Activated T-helper 17 cell treated with anti-CD3 and anti-CD28 coated beads, Interleukin-2, amount 50 U/mL, for 72 hours (primary cell): ENCODE measurements around the gene PCED1B. TPM values are rescaled to one million over a fixed set of nuclear protein-coding genes. Genes with fewer than 3 reads are reported as not detected.
"Not testable (repeated sequence)": the region's sequence is repeated elsewhere in the genome, so short reads cannot be mapped to it uniquely, and the experiment has no call there.

Source experiments
- ATAC-seq: fragments of 150-1000 bp; cut with Tn5 transposase; replicated peaks from 2 replicates; pipeline ENCODE4 v1.10.0; 2021; ENCODE audit warnings: mild to moderate bottlenecking, moderate library complexity
- H3K27ac Mint-ChIP-seq: one replicate; pipeline ENCODE4 v1.8.0; 2022; ENCODE audit warnings: mixed read lengths
- H3K27me3 Mint-ChIP-seq: one replicate; pipeline ENCODE4 v1.8.0; 2022; ENCODE audit warnings: mixed read lengths
- H3K36me3 Mint-ChIP-seq: one replicate; pipeline ENCODE4 v1.8.0; 2022; ENCODE audit warnings: low read depth, mild to moderate bottlenecking, mixed read lengths
- H3K4me1 Mint-ChIP-seq: one replicate; pipeline ENCODE4 v1.8.0; 2022; ENCODE audit warnings: mixed read lengths
- H3K4me3 Mint-ChIP-seq: one replicate; pipeline ENCODE4 v1.8.0; 2022; ENCODE audit warnings: mild to moderate bottlenecking, mixed read lengths
- H3K9me3 Mint-ChIP-seq: one replicate; pipeline ENCODE4 v1.8.0; 2022; ENCODE audit warnings: mixed read lengths
- total RNA-seq, 2 donors: library from RNA; stranded (reverse); gene quantifications; one replicate each; pipeline ENCODE4 v1.2.3, GENCODE V29; 2022

Gene PCED1B
- total RNA-seq, 2 donors from 2014 or later = 31.0 to 107 TPM

DNA sequence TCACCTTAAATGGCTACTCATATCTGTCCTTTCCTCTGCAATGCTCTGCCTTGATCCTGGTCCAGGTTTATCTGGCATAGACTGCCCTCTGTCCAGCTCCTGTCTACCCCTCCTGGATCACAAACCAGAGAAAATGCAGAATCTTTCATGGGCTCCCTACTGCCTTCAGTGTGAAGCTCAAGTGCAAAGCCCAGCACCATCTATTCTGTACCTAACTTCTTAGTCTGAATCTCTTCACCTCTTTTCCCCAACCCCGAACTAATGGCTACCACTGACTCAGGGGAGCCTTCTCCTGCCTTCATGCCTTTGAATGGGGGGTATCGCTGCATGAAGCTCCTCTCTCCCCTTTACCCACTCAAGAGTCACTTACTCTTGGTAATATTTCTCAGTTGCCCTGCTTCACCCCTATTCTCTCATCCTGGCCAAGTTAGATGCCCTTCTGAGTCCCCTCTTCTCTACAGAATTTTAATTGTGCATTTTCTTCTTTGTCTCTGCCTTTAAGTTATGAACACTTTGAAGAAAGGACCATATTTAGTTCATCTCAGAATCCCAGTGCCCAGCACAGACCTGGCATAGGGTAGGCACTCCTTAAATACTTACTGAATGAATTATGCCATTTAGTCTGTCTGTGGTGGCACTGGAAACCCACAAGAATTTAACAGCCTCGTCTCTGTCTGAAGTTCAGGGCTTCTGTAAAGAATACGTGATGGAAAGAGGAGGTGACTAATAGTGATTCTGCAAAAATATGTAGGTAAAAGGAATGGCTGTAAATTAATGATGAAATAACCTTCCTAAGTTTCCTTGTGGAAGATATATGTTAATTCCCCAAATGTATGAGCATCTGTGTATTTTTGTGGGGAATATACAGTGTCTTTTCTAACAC lies 191.6 kb downstream of the PCED1B start:
- ATAC-seq = peak; percentile 86
- Mint-ChIP-seq H3K4me3 (peak overlapping the region; percentile 62), H3K36me3 (no peaks in the 10 kb centered on the region), H3K4me1 (peaks cover 43% of the 10 kb centered on the region), H3K27me3 (no peaks in the 10 kb centered on the region), H3K27ac (peak overlapping the region; percentile 80), H3K9me3 (peaks cover 4% of the 10 kb centered on the region)

DNA sequence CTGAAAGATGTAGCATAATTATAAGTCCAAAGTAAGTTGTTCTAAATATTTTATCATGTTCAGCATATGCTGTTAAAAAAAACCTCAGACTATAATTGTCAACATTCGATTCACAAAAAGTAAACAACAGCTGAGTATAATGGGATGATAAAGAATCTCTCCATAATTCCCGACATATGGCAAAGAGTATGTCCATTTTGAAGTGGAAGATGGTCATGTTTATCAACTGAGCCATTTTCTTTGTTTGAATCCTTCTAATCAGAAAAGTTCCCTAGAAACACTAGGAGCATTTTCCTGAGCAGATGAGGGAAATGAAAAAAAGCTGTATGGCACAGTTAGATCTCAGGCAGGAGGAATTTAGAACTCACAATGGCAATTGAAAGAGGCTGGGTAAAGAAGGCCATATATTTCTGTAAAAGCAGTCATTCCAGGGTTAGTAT lies 192.4 kb downstream of the PCED1B start:
- peaks cover 4% of the 10 kb centered on the region for H3K9me3 Mint-ChIP-seq
- peak overlapping the region; percentile 28 for H3K27ac Mint-ChIP-seq
- no peaks in the 10 kb centered on the region for H3K27me3 Mint-ChIP-seq
- H3K4me1 Mint-ChIP-seq = peaks cover 48% of the 10 kb centered on the region
- no peak for ATAC-seq
- no peaks in the 10 kb centered on the region for H3K36me3 Mint-ChIP-seq
- H3K4me3 Mint-ChIP-seq = peak overlapping the region; percentile 62

DNA sequence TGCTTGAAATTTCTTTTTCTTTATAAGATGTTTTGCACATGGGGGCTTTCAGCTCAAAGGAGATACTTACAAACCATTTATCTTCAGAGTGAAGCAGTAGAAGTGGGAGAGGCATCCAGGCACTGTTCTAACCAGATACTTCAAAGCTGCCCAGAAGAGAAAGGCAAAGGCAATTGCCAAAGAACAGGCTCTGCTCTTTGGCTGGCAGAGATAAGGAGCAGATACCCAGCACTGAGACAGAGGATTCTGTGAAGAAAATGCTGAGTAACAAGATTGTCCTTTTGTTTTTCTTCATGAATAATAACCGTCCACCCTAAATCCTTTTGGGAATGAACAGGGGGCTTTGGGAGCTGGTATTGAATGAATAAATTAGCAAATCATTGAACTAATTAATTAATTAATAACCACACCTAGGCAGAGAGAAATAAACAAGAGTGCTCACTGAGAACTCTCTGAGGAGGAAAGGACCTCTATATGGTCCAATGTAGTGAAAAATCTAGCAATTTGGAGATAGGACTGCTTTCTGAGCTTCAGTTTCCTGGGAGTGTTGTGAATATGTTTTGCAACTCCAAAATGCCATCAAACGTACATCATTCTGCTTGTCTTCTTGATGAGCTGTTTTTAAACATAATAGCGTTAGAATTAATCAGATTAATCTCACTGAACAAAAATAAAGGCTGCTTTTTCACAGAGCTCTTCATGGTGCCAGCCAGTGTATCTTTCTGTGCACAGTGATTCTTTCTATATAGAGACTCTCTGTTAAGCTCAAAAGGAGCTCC lies 193.2 kb downstream of the PCED1B start:
- Mint-ChIP-seq H3K4me1 (peaks cover 54% of the 10 kb centered on the region), H3K9me3 (peaks cover 4% of the 10 kb centered on the region), H3K27me3 (no peaks in the 10 kb centered on the region), H3K4me3 (peak overlapping the region; percentile 62), H3K36me3 (no peaks in the 10 kb centered on the region), H3K27ac (peak overlapping the region; percentile 28)
- ATAC-seq = no peak

- H3K27ac Mint-ChIP-seq = peak overlapping the region; percentile 4
- peaks cover 4% of the 10 kb centered on the region for H3K9me3 Mint-ChIP-seq
- no peak for ATAC-seq
- H3K36me3 Mint-ChIP-seq = no peaks in the 10 kb centered on the region
- peak overlapping the region; percentile 24 for H3K4me3 Mint-ChIP-seq
- peaks cover 60% of the 10 kb centered on the region for H3K4me1 Mint-ChIP-seq
- H3K27me3 Mint-ChIP-seq = no peaks in the 10 kb centered on the region
Measured at GRCh38 chr12:47273191-47273626, 193.8 kb downstream of the PCED1B start.

DNA sequence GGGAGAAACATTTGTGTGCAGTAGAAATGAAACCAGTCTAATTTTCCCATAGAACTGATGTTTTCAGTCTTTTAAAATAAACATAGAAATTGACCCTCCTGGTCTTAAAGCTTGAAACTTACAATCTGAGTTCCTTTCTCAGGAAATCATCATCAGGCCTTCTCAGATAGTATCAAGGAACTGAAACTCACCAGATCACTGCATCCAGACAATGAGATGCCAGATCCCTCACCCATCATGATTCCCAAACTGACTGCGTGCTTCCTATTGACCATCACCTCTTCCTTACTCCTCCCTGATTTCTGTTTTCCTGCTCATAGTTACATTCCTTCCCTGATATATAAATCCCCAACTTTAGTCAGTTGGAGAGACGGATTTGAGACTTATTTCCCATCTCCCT lies 195.3 kb downstream of the PCED1B start:
- Mint-ChIP-seq H3K27me3 (no peaks in the 10 kb centered on the region), H3K9me3 (peaks cover 4% of the 10 kb centered on the region), H3K4me1 (peaks cover 55% of the 10 kb centered on the region), H3K36me3 (no peaks in the 10 kb centered on the region), H3K4me3 (peak overlapping the region; percentile 80), H3K27ac (peak overlapping the region; percentile 55)
- no peak for ATAC-seq

DNA sequence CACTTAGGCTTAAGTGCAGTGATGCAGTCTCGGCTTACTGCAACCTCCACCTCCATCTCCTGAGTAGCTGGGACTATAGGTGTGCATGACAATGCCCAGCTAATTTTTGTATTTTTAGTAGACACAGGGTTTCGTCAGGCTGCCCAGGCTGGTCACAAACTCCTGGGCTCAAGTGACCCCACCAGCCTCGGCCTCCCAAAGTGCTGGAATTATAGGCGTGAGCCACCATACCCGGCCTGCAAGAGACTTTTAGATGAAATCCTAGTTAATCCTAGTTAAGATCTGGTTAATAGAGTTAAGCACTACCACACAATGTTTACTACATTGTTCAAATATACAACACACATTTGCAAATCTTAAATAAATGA lies 196.8 kb downstream of the PCED1B start:
- Mint-ChIP-seq H3K27me3 (no peaks in the 10 kb centered on the region), H3K4me3 (peak overlapping the region; percentile 80), H3K9me3 (peaks cover 4% of the 10 kb centered on the region), H3K36me3 (no peaks in the 10 kb centered on the region), H3K27ac (peak overlapping the region; percentile 95), H3K4me1 (peaks cover 49% of the 10 kb centered on the region)
- no peak for ATAC-seq

GRCh38 chr12:47276621-47277309 lies 197.3 kb downstream of the PCED1B start:
- peaks cover 47% of the 10 kb centered on the region for H3K4me1 Mint-ChIP-seq
- no peaks in the 10 kb centered on the region for H3K27me3 Mint-ChIP-seq
- peak overlapping the region; percentile 80 for H3K4me3 Mint-ChIP-seq
- H3K27ac Mint-ChIP-seq = peak overlapping the region; percentile 95
- H3K9me3 Mint-ChIP-seq = peaks cover 4% of the 10 kb centered on the region
- ATAC-seq = peak; percentile 78
- H3K36me3 Mint-ChIP-seq = no peaks in the 10 kb centered on the region

- H3K4me1 Mint-ChIP-seq = peaks cover 39% of the 10 kb centered on the region
- peak; percentile 61 for ATAC-seq
- H3K9me3 Mint-ChIP-seq = peaks cover 4% of the 10 kb centered on the region
- H3K36me3 Mint-ChIP-seq = no peaks in the 10 kb centered on the region
- H3K4me3 Mint-ChIP-seq = peak overlapping the region; percentile 80
- H3K27ac Mint-ChIP-seq = peak overlapping the region; percentile 95
- no peaks in the 10 kb centered on the region for H3K27me3 Mint-ChIP-seq
Measured at GRCh38 chr12:47277972-47278448, 198.6 kb downstream of the PCED1B start.

- not testable (repeated sequence) for H3K27ac Mint-ChIP-seq, H3K27me3 Mint-ChIP-seq, H3K4me3 Mint-ChIP-seq, H3K36me3 Mint-ChIP-seq, ATAC-seq, H3K9me3 Mint-ChIP-seq
- peaks cover 32% of the 10 kb centered on the region for H3K4me1 Mint-ChIP-seq
Measured at GRCh38 chr12:47279758-47280157, 200.3 kb downstream of the PCED1B start.

DNA sequence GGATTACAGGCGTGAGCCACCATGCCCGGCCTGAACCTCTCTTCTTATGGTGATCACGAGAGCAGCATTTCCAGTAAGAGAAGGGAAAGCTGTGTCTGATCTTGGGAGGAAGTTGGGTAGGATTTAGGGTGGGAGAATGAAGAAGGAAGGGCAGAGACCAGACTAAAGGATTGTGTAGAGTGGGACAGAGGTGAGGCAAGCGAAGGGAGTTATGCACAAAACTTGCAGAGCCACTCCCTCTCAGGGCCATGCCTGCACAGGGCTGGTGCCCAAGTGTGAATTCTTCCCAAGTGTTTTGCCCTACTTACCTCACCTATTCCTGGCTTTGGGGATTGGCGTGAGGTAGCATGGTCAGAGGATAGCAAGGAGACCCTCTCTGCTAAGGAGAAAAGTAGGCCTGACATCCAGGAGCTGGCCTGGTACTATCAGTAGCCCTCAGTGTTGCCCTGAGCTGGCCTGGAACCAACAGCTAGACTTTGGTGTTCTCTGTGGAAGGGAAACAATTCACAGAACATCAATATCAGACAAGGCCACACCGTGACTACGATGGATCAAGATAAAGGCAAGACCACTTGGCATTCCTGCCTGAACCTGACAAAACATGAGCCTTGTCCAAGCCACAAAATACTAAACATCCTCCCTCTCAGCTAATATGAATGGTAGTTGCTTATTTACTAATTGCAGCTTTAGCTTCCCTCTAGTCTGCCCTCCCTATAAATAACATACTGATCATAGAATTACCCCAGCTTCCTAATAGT lies 201.3 kb downstream of the PCED1B start:
- Mint-ChIP-seq H3K9me3 (no peaks in the 10 kb centered on the region), H3K27ac (peak overlapping the region; percentile 59), H3K4me3 (no peak overlapping the region), H3K27me3 (no peaks in the 10 kb centered on the region), H3K36me3 (no peaks in the 10 kb centered on the region), H3K4me1 (peaks cover 24% of the 10 kb centered on the region)
- ATAC-seq = no peak

DNA sequence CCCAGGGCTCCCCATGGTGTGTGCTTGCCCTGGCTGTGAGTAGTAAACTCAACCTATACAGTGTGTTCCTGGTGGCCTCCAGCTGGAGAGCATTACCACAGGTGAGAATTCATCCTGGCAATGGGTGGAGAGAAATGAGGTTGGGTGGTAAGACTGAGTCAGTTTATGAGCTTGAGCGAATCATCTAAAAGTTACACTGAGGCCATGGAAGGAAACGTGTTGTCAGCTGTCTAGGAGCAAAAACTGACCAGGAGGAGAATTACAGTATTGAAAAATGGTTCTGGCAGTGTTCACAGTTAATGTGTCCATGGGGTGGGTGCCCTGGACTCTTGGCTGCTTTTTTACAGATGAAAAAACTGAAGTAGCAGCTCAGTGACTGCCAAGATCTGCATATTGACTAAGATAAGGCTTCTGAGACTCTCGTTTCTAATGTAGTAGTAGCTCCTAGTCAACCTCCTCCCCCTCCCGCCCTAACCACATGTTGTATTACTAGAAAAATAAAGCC lies 202.3 kb downstream of the PCED1B start:
- peak overlapping the region; percentile 59 for H3K27ac Mint-ChIP-seq
- H3K4me1 Mint-ChIP-seq = peaks cover 19% of the 10 kb centered on the region
- H3K9me3 Mint-ChIP-seq = no peaks in the 10 kb centered on the region
- no peaks in the 10 kb centered on the region for H3K27me3 Mint-ChIP-seq
- no peaks in the 10 kb centered on the region for H3K36me3 Mint-ChIP-seq
- peak overlapping the region; percentile 41 for H3K4me3 Mint-ChIP-seq
- ATAC-seq = peak; percentile 84

DNA sequence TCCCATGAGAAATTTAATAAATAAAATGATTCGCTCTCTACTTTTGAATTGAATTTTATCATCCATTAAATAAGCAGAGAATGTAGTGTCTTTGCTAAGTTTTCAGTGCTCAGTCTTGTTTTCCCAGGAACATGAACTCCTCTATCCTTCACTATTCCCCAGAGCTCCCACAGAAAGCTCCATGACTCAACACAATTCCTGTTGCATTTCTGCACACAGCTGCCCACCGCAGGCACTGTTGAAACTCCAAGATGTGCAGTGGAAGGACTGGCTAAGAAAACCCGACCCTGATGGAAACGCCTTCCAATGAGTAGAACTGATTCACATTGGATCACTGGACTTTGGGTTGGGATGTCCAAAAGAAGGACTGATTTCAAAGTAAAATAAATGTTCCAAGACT lies 202.8 kb downstream of the PCED1B start:
- H3K4me3 Mint-ChIP-seq = peak overlapping the region; percentile 41
- ATAC-seq = no peak
- H3K27me3 Mint-ChIP-seq = no peaks in the 10 kb centered on the region
- no peaks in the 10 kb centered on the region for H3K36me3 Mint-ChIP-seq
- H3K27ac Mint-ChIP-seq = no peak overlapping the region
- no peaks in the 10 kb centered on the region for H3K9me3 Mint-ChIP-seq
- peaks cover 16% of the 10 kb centered on the region for H3K4me1 Mint-ChIP-seq
